A549 (cell line): Measurements from ENCODE around the gene AMMECR1. TPM values are rescaled to one million over a fixed set of nuclear protein-coding genes. Genes with fewer than 3 reads are reported as not detected.

ENCODE experiments used
- ATAC-seq, 2 experiments: fragments of 200-7000 bp in 1 of 2; fragments of >200 bp in 1 of 2; cut with Nextera tagmentation in 1 of 2; cut with Tn5 transposase in 1 of 2; 3 replicates each; pipeline versions ENCODE4 v1.8.0 to v1.9.1; 2018 to 2020; ENCODE audit warnings: mild to moderate bottlenecking in 1 of 2, moderate library complexity in 1 of 2
- CTCF ChIA-PET: fragments of 300-600 bp; sonication (Branson Sonifier 250); formaldehyde crosslinking; extraction: SDS; loops from one replicate; lab custom pipeline; 2021; ENCODE audit warnings: antibody characterized with exemption, inconsistent platforms; lab: Yijun Ruan, JAX
- POLR2A ChIA-PET: fragments of 350-600 bp; formaldehyde crosslinking; extraction: SDS; loops from one replicate; lab custom pipeline; 2021; ENCODE audit warnings: antibody characterized with exemption, inconsistent platforms; lab: Yijun Ruan, JAX
- DNase-seq, 2 experiments: peaks; one replicate each; pipeline versions ENCODE4 v3.0.0 to v3.0.0-alpha.2; 2011 to 2016; ENCODE audit warnings: low read depth in 1 of 2, low spot score in 1 of 2
- FAIRE-seq: peaks from 2 replicates; lab custom pipeline; 2011; peaks lifted over from hg19 to GRCh38; lab: Jason Lieb, UNC
- H3K27ac ChIP-seq, 2 experiments: fragments of >200 bp; sonication (Bioruptor Twin); formaldehyde crosslinking; 3 replicates each; pipeline ENCODE4 v1.5.1; 2016 to 2017
- H3K4me1 ChIP-seq: fragments of >200 bp; sonication (Bioruptor Twin); formaldehyde crosslinking; 3 replicates; pipeline ENCODE4 v1.6.1; 2016
- H3K4me2 ChIP-seq: fragments of >200 bp; sonication (Bioruptor Twin); formaldehyde crosslinking; 3 replicates; pipeline ENCODE4 v1.6.1; 2016
- H3K4me3 ChIP-seq: fragments of >200 bp; sonication (Bioruptor Twin); formaldehyde crosslinking; 3 replicates; pipeline ENCODE4 v1.5.1; 2016
- H3K9me3 ChIP-seq: fragments of >200 bp; sonication (Bioruptor Twin); formaldehyde crosslinking; 3 replicates; pipeline ENCODE4 v1.6.1; 2016
- CHD2 ChIP-seq: fragments of 150-350 bp; IDR thresholded peaks from 2 replicates; pipeline ENCODE4 v1.6.1; 2014; ENCODE audit warnings: low read length; ENCODE audit not compliant: partially characterized antibody
- CHD4 ChIP-seq: fragments of 200-600 bp; sonication (generic); IDR thresholded peaks from 2 replicates; pipeline ENCODE4 v1.6.1; 2016; ENCODE audit warnings: antibody characterized with exemption, mild to moderate bottlenecking, borderline replicate concordance
- EHF ChIP-seq: fragments of 250-450 bp; sonication (Bioruptor Pico); IDR thresholded peaks from 2 replicates; pipeline ENCODE4 v1.5.0; 2020; ENCODE audit warnings: mild to moderate bottlenecking
- EHMT2 ChIP-seq: fragments of 200-600 bp; sonication (generic); IDR thresholded peaks from 2 replicates; pipeline ENCODE4 v1.6.1; 2016; ENCODE audit warnings: antibody characterized with exemption, low read depth, mild to moderate bottlenecking, moderate library complexity
- EP300 ChIP-seq, 2 experiments: fragments of >200 bp; sonication (Bioruptor Twin); formaldehyde crosslinking; IDR thresholded peaks; 2 replicates in 1 of 2; 3 replicates in 1 of 2; pipeline ENCODE4 v1.6.1; 2016 to 2017
- ESRRA ChIP-seq: fragments of 150-350 bp; IDR thresholded peaks from 2 replicates; pipeline ENCODE4 v1.6.1; 2014; ENCODE audit warnings: mild to moderate bottlenecking, low read length, borderline replicate concordance
- FOSB ChIP-seq: fragments of 250-450 bp; sonication (Bioruptor Pico); IDR thresholded peaks from 2 replicates; pipeline ENCODE4 v1.5.0; 2020; ENCODE audit warnings: mild to moderate bottlenecking, moderate library complexity
- FOXS1 ChIP-seq: fragments of 250-450 bp; sonication (Bioruptor Pico); IDR thresholded peaks from 2 replicates; pipeline ENCODE4 v1.5.0; 2020; ENCODE audit warnings: mild to moderate bottlenecking, moderate library complexity
- HEYL ChIP-seq: fragments of 250-450 bp; sonication (Bioruptor Pico); IDR thresholded peaks from 2 replicates; pipeline ENCODE4 v1.8.0; 2021; ENCODE audit warnings: mild to moderate bottlenecking, moderate library complexity
- HOXB13 ChIP-seq: fragments of 250-450 bp; sonication (Bioruptor Pico); IDR thresholded peaks from 2 replicates; pipeline ENCODE4 v1.5.0; 2020; ENCODE audit warnings: low read depth, mild to moderate bottlenecking, moderate library complexity
- JUN ChIP-seq, 2 experiments: fragments of >200 bp; sonication (Bioruptor Twin); formaldehyde crosslinking; IDR thresholded peaks; 2 replicates in 1 of 2; 3 replicates in 1 of 2; pipeline ENCODE4 v1.6.1; 2016 to 2017
- JUNB ChIP-seq: fragments of >200 bp; sonication (Bioruptor Twin); formaldehyde crosslinking; IDR thresholded peaks from 2 replicates; pipeline ENCODE4 v1.6.1; 2016
- KDM1A ChIP-seq: fragments of 200-600 bp; sonication (generic); IDR thresholded peaks from 2 replicates; pipeline ENCODE4 v1.6.1; 2016; ENCODE audit warnings: low read depth, mild to moderate bottlenecking
- KDM5A ChIP-seq: fragments of 200-600 bp; sonication (generic); IDR thresholded peaks from 2 replicates; pipeline ENCODE4 v1.6.1; 2016; ENCODE audit warnings: antibody characterized with exemption, mild to moderate bottlenecking
- MAZ ChIP-seq: fragments of 150-350 bp; IDR thresholded peaks from 2 replicates; pipeline ENCODE4 v1.6.1; 2014; ENCODE audit warnings: antibody characterized with exemption, low read depth, low read length, borderline replicate concordance
- POLR2AphosphoS2 ChIP-seq: conservative IDR thresholded peaks from 2 replicates; pipeline ENCODE4 v1.6.1; 2012; ENCODE audit warnings: low read length, improper control_type of control experiment, inconsistent platforms
- RAD21 ChIP-seq, 2 experiments: fragments of >200 bp in 1 of 2; sonication (Bioruptor Twin) in 1 of 2; formaldehyde crosslinking in 1 of 2; IDR thresholded peaks in 1 of 2; conservative IDR thresholded peaks in 1 of 2; 2 replicates in 1 of 2; 3 replicates in 1 of 2; pipeline ENCODE4 v1.6.1; 2012 to 2018; ENCODE audit warnings: inconsistent platforms in 1 of 2
- RCOR1 ChIP-seq: fragments of 150-350 bp; IDR thresholded peaks from 2 replicates; pipeline ENCODE4 v1.6.1; 2014; ENCODE audit warnings: antibody characterized with exemption, low read length, low read depth
- RFX5 ChIP-seq: fragments of 450-650 bp; IDR thresholded peaks from 2 replicates; pipeline ENCODE4 v1.7.1; 2014; ENCODE audit warnings: antibody characterized with exemption, mild to moderate bottlenecking, moderate library complexity
- SMC3 ChIP-seq: fragments of >200 bp; sonication (Bioruptor Twin); formaldehyde crosslinking; IDR thresholded peaks from 3 replicates; pipeline ENCODE4 v1.6.1; 2018; ENCODE audit warnings: inconsistent platforms
- TFCP2L1 ChIP-seq: fragments of 250-450 bp; sonication (Bioruptor Pico); IDR thresholded peaks from 2 replicates; pipeline ENCODE4 v1.5.0; 2021; ENCODE audit warnings: mild to moderate bottlenecking
- TP53 ChIP-seq: fragments of 250-450 bp; sonication (Bioruptor Pico); IDR thresholded peaks from 2 replicates; pipeline ENCODE4 v1.5.0; 2021; ENCODE audit warnings: mild to moderate bottlenecking, moderate library complexity
- ZNF302 ChIP-seq: fragments of 250-450 bp; sonication (Bioruptor Pico); IDR thresholded peaks from 2 replicates; pipeline ENCODE4 v1.9.0; 2021; ENCODE audit warnings: inconsistent platforms, mild to moderate bottlenecking, moderate library complexity
- WGBS: methylation state at CpG from one replicate; pipeline ENCODE4 v1.1.6; 2017; ENCODE audit errors: missing lambda C conversion rate; 5-methylcytosine and 5-hydroxymethylcytosine counted together
- polyA plus RNA-seq, 4 experiments: library from polyadenylated mRNA; depleted of rRNA in 3 of 4; stranded (reverse); fragments of >200 nt; fragmentation: RNase III in 1 of 4; extraction: RNeasy Plus Mini Kit Qiagen cat#74134 plus additional on column Dnase treatment in 1 of 4; gene quantifications; 2 replicates in 3 of 4; 3 replicates in 1 of 4; pipeline ENCODE4 v1.2.3, GENCODE V29; 2011 to 2017
- TF ChIP-seq, protein P1 (sequence below): IDR thresholded peaks from 2 replicates; pipeline ENCODE4 v1.6.1; 2012
- TF ChIP-seq, protein P2 (sequence below): fragments of 150-350 bp; IDR thresholded peaks from 2 replicates; pipeline ENCODE4 v1.6.1; 2014; ENCODE audit warnings: low read depth, mild to moderate bottlenecking, low read length
- TF ChIP-seq, protein P3 (sequence below): fragments of 250-450 bp; sonication (Bioruptor Pico); IDR thresholded peaks from 2 replicates; pipeline ENCODE4 v1.5.0; 2021; ENCODE audit warnings: mild to moderate bottlenecking, moderate library complexity, borderline replicate concordance
- TF ChIP-seq, protein P4 (sequence below): fragments of 450-650 bp; IDR thresholded peaks from 2 replicates; pipeline ENCODE4 v1.6.1; 2014; ENCODE audit warnings: antibody characterized with exemption
- TF ChIP-seq, protein P5 (sequence below): fragments of >200 bp; sonication (Bioruptor Twin); formaldehyde crosslinking; IDR thresholded peaks from 3 replicates; pipeline ENCODE4 v1.6.1; 2016

The AMMECR1 gene
- polyA plus RNA-seq, 2 of the 4 experiments (the other 2 are of a cell fraction), result 7.9 to 13.7 TPM

DNA sequence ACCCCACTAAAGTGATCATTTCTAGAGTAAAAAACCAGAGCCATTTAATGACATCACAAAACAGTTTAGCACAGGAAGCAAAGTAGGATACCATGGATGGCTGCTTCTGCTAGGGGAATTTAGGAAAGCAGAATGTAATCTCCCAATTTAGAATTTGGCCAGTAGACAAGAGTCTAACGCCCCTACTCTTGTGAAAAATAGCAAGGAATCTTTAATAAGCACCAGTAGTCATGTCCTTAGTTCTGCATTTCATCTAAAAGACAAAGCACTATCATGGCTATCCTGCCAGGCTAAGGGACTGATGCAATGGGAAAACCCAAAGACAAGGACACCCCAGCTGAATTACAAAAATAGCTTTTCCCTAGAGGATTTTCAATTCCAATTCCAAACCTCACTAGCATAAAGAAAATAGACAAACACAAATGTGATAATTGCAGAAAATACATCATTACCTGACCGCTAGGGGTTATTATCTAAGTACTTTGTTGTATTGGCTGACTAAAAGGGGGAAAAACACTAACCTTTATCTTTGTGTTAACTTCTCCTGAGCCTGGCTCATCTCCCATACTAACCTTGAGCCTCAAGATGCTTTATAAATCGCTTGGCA is 2.6 kb upstream of the AMMECR1 start:
- POLR2A ChIA-PET, result no interaction called here
- WGBS, result 81% methylated on average over 3 of the region's 3 CpGs
- CTCF ChIA-PET, result interaction anchor here (1.2 to 2.2 kb wide), 2 partner anchors 87 kb away, joined by 3 to 6 read pairs; no protein-coding TSS in a partner anchor

GRCh38 chrX:110318664-110318968 is 731 bp upstream of the AMMECR1 start:
- ChIA-PET POLR2A (interaction anchor here (1.2 kb wide), 2 partner anchors 84 to 138 kb away, joined by 6 to 8 read pairs; no protein-coding TSS in a partner anchor), CTCF (interaction anchor here (1.1 to 2.2 kb wide), 2 partner anchors 16 to 89 kb away, joined by 3 to 6 read pairs; no protein-coding TSS in a partner anchor)
- H3K4me2 ChIP-seq, result peak overlapping the region; percentile 80
- peaks cover 19% of the 10 kb centered on the region; the same call in 2 of the 3 replicates for H3K4me1 ChIP-seq
- DNase-seq, result peak; percentile 17 to 31
- peak overlapping the region; percentile 96 for H3K4me3 ChIP-seq
- TF ChIP-seq EHMT2 (no peak), JUN (IDR thresholded peaks at IDR 0.05) (no peak), JUNB (no peak), CHD2 (no peak), CHD4 (no peak), RCOR1 (no peak), POLR2AphosphoS2 (no peak), FOXS1 (no peak), HEYL (CRISPR knock-in tag) (no peak), KDM5A (no peak), MAZ (no peak), EP300 (IDR thresholded peaks at IDR 0.05) (no peak)
- TF ChIP-seq, protein P1, sequence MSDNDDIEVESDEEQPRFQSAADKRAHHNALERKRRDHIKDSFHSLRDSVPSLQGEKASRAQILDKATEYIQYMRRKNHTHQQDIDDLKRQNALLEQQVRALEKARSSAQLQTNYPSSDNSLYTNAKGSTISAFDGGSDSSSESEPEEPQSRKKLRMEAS, result no peak
- TF ChIP-seq, protein P2, sequence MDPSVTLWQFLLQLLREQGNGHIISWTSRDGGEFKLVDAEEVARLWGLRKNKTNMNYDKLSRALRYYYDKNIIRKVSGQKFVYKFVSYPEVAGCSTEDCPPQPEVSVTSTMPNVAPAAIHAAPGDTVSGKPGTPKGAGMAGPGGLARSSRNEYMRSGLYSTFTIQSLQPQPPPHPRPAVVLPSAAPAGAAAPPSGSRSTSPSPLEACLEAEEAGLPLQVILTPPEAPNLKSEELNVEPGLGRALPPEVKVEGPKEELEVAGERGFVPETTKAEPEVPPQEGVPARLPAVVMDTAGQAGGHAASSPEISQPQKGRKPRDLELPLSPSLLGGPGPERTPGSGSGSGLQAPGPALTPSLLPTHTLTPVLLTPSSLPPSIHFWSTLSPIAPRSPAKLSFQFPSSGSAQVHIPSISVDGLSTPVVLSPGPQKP, result no peak
- TF ChIP-seq, protein P3, sequence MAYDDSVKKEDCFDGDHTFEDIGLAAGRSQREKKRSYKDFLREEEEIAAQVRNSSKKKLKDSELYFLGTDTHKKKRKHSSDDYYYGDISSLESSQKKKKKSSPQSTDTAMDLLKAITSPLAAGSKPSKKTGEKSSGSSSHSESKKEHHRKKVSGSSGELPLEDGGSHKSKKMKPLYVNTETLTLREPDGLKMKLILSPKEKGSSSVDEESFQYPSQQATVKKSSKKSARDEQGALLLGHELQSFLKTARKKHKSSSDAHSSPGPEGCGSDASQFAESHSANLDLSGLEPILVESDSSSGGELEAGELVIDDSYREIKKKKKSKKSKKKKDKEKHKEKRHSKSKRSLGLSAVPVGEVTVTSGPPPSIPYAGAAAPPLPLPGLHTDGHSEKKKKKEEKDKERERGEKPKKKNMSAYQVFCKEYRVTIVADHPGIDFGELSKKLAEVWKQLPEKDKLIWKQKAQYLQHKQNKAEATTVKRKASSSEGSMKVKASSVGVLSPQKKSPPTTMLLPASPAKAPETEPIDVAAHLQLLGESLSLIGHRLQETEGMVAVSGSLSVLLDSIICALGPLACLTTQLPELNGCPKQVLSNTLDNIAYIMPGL (CRISPR knock-in tag), result no peak
- peak overlapping the region; percentile 99 for H3K27ac ChIP-seq
- WGBS, result 0% methylated on average over 4 of the region's 4 CpGs
- no peaks in the 10 kb centered on the region for H3K9me3 ChIP-seq
- peak; percentile 82 for FAIRE-seq
- peak; percentile 51 to 57; a peak in 5 of 6 replicates for ATAC-seq

More for the DNA sequence above, 2.6 kb upstream of the AMMECR1 start:
- FAIRE-seq (no peak), DNase-seq (no peak), ATAC-seq (no peak)
- Histone ChIP-seq H3K27ac (no peak overlapping the region), H3K4me3 (no peak overlapping the region), H3K4me2 (no peak overlapping the region), H3K4me1 (peaks cover 16% of the 10 kb centered on the region; the same call in 2 of the 3 replicates), H3K9me3 (no peaks in the 10 kb centered on the region)
- TF ChIP-seq, protein P4, sequence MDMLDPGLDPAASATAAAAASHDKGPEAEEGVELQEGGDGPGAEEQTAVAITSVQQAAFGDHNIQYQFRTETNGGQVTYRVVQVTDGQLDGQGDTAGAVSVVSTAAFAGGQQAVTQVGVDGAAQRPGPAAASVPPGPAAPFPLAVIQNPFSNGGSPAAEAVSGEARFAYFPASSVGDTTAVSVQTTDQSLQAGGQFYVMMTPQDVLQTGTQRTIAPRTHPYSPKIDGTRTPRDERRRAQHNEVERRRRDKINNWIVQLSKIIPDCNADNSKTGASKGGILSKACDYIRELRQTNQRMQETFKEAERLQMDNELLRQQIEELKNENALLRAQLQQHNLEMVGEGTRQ, result no peak
- TF ChIP-seq RAD21 (conservative IDR thresholded peaks at IDR 0.05 in 1 of 2, IDR thresholded peaks at IDR 0.05 in 1 of 2) (no peak), FOSB (CRISPR knock-in tag) (no peak), HOXB13 (CRISPR knock-in tag) (no peak), EHMT2 (no peak), RFX5 (no peak), SMC3 (no peak), ZNF302 (no peak), TP53 (no peak), ESRRA (no peak), KDM1A (no peak), TFCP2L1 (no peak), EHF (CRISPR knock-in tag) (no peak)
- TF ChIP-seq, protein P5, sequence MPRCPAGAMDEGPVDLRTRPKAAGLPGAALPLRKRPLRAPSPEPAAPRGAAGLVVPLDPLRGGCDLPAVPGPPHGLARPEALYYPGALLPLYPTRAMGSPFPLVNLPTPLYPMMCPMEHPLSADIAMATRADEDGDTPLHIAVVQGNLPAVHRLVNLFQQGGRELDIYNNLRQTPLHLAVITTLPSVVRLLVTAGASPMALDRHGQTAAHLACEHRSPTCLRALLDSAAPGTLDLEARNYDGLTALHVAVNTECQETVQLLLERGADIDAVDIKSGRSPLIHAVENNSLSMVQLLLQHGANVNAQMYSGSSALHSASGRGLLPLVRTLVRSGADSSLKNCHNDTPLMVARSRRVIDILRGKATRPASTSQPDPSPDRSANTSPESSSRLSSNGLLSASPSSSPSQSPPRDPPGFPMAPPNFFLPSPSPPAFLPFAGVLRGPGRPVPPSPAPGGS, result no peak
